HL-60 (cell line): ENCODE data around the gene PHLPP1.

Experiments
- REST ChIP-seq: IDR thresholded peaks from 2 replicates; pipeline ENCODE4 v1.6.1; 2012; ENCODE audit warnings: low read depth; ENCODE audit not compliant: insufficient replicate concordance
- TF ChIP-seq, protein P1 (sequence below): IDR thresholded peaks from one replicate; pipeline ENCODE4 v1.5.1; 2011; ENCODE audit warnings: low read length, control low read depth, inconsistent platforms; ENCODE audit not compliant: insufficient read depth

DNA sequence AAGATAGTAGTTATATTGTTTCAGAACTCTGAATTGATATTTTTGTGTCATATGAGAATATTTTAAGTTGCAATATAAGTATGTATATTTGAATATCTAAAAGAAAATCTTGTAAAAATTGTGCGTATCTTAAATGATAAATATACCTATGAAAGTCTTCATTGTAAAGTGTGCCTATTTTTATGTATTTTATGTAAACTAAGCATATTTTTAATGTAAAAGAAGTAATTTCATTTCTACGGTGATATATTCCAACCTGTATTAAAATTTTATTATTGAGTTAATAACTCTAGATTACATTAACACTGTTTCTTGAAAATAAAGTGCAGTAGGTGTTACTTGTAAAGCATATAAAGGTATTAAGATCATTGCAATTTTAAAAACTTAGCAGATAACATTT lies 233.4 kb downstream of the PHLPP1 start:
- TF ChIP-seq, protein P1, sequence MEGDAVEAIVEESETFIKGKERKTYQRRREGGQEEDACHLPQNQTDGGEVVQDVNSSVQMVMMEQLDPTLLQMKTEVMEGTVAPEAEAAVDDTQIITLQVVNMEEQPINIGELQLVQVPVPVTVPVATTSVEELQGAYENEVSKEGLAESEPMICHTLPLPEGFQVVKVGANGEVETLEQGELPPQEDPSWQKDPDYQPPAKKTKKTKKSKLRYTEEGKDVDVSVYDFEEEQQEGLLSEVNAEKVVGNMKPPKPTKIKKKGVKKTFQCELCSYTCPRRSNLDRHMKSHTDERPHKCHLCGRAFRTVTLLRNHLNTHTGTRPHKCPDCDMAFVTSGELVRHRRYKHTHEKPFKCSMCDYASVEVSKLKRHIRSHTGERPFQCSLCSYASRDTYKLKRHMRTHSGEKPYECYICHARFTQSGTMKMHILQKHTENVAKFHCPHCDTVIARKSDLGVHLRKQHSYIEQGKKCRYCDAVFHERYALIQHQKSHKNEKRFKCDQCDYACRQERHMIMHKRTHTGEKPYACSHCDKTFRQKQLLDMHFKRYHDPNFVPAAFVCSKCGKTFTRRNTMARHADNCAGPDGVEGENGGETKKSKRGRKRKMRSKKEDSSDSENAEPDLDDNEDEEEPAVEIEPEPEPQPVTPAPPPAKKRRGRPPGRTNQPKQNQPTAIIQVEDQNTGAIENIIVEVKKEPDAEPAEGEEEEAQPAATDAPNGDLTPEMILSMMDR, result no peak
- TF ChIP-seq REST, result no peak
